C4-2B (cell line): Measurements from ENCODE around the gene NFATC3.

ENCODE experiments used
- H3K27ac ChIP-seq: fragments of 450-650 bp; 2 replicates; pipeline ENCODE4 v1.5.1; 2017
- CTCF ChIP-seq: fragments of 450-650 bp; conservative IDR thresholded peaks from 2 replicates; pipeline ENCODE4 v1.5.1; 2017; ENCODE audit warnings: mild to moderate bottlenecking
- ZFX ChIP-seq: fragments of 450-650 bp; IDR thresholded peaks from 2 replicates; pipeline ENCODE4 v1.6.1; 2017

The NFATC3 gene

GRCh38 chr16:68231384-68232136 lies 146.4 kb downstream of the NFATC3 start:
- H3K27ac ChIP-seq: no peak overlapping the region
- TF ChIP-seq ZFX (no peak), CTCF (no peak)

GRCh38 chr16:68232335-68232734 lies 147.2 kb downstream of the NFATC3 start:
- TF ChIP-seq CTCF (no peak), ZFX (no peak)
- H3K27ac ChIP-seq: no peak overlapping the region

- TF ChIP-seq CTCF (no peak), ZFX (no peak)
- peak overlapping the region; percentile 97; the same call in 1 of the 2 replicates for H3K27ac ChIP-seq
Measured at GRCh38 chr16:68233085-68233834, 148.1 kb downstream of the NFATC3 start.

GRCh38 chr16:68233835-68234187 lies 148.6 kb downstream of the NFATC3 start:
- peak overlapping the region; percentile 97 for H3K27ac ChIP-seq
- TF ChIP-seq CTCF: no peak
- TF ChIP-seq ZFX: no peak

GRCh38 chr16:68234188-68235107 lies 149.3 kb downstream of the NFATC3 start:
- peak overlapping the region; percentile 97 for H3K27ac ChIP-seq
- TF ChIP-seq ZFX: no peak
- no peak for TF ChIP-seq CTCF

GRCh38 chr16:68235108-68235886 lies 150.1 kb downstream of the NFATC3 start:
- H3K27ac ChIP-seq: peak overlapping the region; percentile 97
- TF ChIP-seq ZFX: peak; percentile 82
- TF ChIP-seq CTCF: peak; percentile 61
